Left ventricle myocardium inferior (tissue), 1 donor: Measurements from ENCODE around the gene ATP5ME. TPM values are rescaled to one million over a fixed set of nuclear protein-coding genes. Genes with fewer than 3 reads are reported as not detected.

ENCODE experiments used
- DNase-seq: peaks from one replicate; pipeline ENCODE4 v3.0.0-alpha.2; 2020
- H3K27ac ChIP-seq: fragments of 200-600 bp; replicated peaks from 2 replicates; pipeline ENCODE4 v1.8.0; 2021
- H3K27me3 ChIP-seq: fragments of 200-600 bp; 2 replicates; pipeline ENCODE4 v1.8.0; 2021; ENCODE audit warnings: low read depth
- H3K36me3 ChIP-seq: fragments of 200-600 bp; 2 replicates; pipeline ENCODE4 v1.8.0; 2021
- H3K4me1 ChIP-seq: fragments of 200-600 bp; 2 replicates; pipeline ENCODE4 v1.8.0; 2021
- H3K4me3 ChIP-seq: fragments of 200-600 bp; 2 replicates; pipeline ENCODE4 v1.8.0; 2021; ENCODE audit warnings: mild to moderate bottlenecking, moderate library complexity
- H3K9me3 ChIP-seq: fragments of 200-600 bp; replicated peaks from 2 replicates; pipeline ENCODE4 v1.8.0; 2021
- intact Hi-C: fragments of 100-400 bp; cut with micrococcal nuclease; formaldehyde crosslinking; loops from one replicate; pipeline ENCODE4 v1.11.0; 2022
- total RNA-seq: library from RNA; stranded (reverse); fragmentation: NEBNext Ultra II Directional; extraction: Animal tissue kit (Norgen Biotek cat#: 25700); gene quantifications from one replicate; pipeline ENCODE4 v1.2.1, GENCODE V29; 2021
- TF ChIP-seq, protein P1 (sequence below): fragments of 200-600 bp; IDR thresholded peaks from 2 replicates; pipeline ENCODE4 v1.8.0; 2021; ENCODE audit warnings: antibody characterized with exemption, mild to moderate bottlenecking, borderline replicate concordance
- donor health status: DM: no; HTN: yes; CAD: no; lungs with severe emphysema.

ATP5ME gene
- total RNA-seq, 1 donor from 2014 or later = 914 TPM

DNA sequence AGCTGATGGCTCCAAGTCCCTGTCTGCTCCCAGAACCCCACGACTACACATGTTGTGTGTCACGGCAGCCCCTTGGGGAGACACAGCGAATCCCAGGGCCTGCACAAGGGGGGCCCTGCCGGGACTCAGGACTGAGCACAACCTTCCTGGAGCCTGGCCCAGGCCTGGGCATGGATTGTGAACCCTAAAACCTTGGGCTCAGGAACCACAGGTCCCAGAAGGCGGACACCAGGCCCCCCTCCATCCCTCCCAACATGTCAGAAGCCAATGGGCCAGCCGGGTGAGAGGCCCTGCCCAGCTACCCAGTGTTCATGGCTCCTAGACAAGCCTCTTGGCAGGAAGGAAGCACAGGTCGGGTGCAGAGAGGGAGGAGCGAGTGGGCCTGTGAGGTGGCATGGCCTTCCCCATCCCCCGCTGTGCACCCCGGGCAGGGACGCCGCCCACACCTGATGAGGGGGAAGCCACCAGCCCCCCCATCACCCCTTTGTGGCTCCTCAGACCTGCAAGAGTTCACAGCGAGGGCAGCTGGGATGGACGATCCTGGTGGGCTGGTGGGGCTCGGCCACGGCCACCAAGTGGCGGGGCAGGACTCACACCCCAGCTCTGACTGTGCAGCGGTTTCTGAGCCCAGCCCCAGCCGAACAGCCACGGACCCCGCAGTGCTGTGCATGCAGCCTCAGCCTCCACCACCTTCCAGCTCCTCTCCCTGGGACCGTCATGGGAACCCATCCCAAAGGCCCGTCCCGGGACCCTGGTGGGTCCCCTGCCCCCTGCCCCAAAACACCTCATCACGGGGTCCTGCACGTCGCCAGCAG, 45.0 kb downstream of the ATP5ME start:
- no peak overlapping the region for H3K27ac ChIP-seq
- no peak for DNase-seq
- intact Hi-C loops = no loop called here
- peaks cover 65% of the 10 kb centered on the region for H3K27me3 ChIP-seq
- TF ChIP-seq, protein P1, sequence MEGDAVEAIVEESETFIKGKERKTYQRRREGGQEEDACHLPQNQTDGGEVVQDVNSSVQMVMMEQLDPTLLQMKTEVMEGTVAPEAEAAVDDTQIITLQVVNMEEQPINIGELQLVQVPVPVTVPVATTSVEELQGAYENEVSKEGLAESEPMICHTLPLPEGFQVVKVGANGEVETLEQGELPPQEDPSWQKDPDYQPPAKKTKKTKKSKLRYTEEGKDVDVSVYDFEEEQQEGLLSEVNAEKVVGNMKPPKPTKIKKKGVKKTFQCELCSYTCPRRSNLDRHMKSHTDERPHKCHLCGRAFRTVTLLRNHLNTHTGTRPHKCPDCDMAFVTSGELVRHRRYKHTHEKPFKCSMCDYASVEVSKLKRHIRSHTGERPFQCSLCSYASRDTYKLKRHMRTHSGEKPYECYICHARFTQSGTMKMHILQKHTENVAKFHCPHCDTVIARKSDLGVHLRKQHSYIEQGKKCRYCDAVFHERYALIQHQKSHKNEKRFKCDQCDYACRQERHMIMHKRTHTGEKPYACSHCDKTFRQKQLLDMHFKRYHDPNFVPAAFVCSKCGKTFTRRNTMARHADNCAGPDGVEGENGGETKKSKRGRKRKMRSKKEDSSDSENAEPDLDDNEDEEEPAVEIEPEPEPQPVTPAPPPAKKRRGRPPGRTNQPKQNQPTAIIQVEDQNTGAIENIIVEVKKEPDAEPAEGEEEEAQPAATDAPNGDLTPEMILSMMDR = no peak
- peaks cover 12% of the 10 kb centered on the region for H3K9me3 ChIP-seq
- H3K36me3 ChIP-seq = no peaks in the 10 kb centered on the region
- H3K4me1 ChIP-seq = no peaks in the 10 kb centered on the region
- H3K4me3 ChIP-seq = no peak overlapping the region

DNA sequence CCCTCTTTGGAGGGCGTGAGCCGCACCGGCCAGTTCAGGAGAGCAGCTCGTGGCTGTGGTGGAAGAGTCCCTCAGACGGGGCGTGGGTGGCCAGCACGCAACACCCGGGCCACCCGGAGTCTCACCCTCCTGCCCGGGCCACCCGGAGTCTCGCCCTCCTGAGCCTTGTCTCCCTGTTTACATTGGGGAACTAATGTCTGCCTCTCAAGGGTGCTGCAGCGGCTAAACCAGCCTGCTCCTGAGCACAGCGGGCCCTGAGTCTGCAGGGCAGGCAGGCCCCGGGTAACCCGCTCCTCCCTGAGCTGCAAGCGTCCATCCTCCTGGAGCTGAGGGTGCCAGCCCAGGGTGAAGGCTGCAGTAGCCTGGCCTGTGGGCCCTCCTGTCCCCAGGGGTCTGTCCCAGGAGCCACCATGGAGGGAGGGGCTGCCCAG, 45.8 kb downstream of the ATP5ME start:
- Histone ChIP-seq H3K4me3 (no peak overlapping the region), H3K27ac (no peak overlapping the region), H3K36me3 (no peaks in the 10 kb centered on the region), H3K9me3 (peaks cover 12% of the 10 kb centered on the region), H3K4me1 (no peaks in the 10 kb centered on the region), H3K27me3 (peaks cover 67% of the 10 kb centered on the region)
- TF ChIP-seq, protein P1 = no peak
- no peak for DNase-seq
- intact Hi-C loops = no loop called here

DNA sequence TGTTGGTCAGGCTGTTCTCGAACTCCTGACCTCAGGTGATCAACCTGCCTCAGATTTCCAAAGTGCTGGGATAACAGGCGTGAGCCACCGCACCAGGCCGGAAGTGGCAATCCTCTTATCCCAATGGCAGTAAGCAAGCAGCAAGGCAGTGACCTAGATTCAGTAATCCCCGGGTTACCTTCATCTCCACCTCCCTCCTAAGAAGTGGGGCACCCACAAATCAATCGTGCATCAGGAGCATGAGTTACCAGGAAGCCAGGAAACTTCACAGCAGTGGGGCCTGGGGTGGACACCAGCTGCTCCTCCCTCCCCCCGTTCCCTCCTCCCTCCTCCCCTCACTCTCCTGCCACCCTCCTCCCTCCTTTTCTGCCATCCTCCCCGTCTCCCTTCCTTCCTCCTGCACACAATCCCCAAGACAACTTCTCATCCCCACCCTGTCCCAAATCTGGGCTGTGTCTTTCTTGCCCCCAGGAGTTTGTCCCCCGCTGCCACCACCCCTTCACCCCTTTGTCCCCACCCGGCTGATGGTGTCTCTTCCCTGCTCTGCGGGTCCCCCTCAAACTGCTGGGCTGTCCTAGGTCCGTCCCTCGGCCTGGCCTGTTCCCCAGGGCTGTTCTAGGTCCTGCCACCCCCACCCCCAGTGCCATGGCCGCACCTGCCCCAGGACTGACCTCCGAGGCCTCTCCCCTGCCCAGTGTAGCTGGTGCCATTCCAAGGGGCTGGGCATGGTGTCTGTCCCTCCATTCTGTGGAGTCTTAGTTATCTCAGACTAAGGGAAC, 46.5 kb downstream of the ATP5ME start:
- H3K27ac ChIP-seq = no peak overlapping the region
- H3K27me3 ChIP-seq = peaks cover 70% of the 10 kb centered on the region
- DNase-seq = peak; percentile 5
- H3K9me3 ChIP-seq = peaks cover 6% of the 10 kb centered on the region
- no peak overlapping the region for H3K4me3 ChIP-seq
- no peaks in the 10 kb centered on the region for H3K4me1 ChIP-seq
- no peaks in the 10 kb centered on the region for H3K36me3 ChIP-seq
- intact Hi-C loops = no loop called here
- TF ChIP-seq, protein P1 = no peak

DNA sequence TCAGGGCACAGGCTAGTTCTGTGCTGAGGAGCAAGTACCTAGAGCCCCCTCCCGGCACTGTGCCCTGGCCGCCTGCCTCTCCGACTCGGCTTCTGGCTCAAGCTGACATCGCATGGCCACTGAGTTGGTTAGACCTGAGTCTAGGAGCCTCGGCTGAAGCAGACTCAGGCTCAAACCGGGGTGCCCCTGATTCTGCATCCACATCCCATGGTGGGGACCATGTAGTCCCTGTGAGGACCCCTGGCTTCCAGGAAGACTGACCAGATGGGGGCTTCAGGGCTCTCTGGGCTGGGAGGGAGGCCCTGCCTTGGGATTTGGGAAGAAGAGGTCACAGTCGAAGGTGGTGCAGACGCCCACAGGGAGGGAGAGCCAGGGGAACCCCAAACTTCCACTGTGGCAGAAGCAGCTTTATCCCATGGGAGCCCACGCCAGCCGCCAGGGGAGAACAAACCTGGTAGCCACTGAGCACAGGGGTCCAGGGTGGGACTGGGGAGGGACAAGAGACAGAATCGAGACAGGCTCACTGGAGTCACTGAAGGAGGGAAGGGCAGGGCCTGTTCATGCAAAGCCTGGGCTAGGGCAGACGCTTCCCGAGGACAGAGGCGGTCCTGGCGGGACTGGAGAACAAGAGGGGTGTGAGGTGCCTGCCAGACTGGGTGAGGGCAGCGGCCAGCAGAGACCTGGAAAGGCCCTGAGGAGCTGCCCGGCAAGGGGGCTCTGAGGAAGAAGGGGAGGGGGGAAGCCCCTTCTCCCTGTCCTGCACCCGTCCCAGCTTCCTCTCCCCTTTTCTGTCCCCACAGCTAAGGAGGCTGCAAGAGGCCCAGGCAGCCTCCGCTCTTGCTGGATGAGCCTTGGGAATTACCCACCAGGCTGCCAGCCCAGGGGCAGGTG, 47.6 kb downstream of the ATP5ME start:
- peak; percentile 3 for DNase-seq
- peaks cover 72% of the 10 kb centered on the region for H3K27me3 ChIP-seq
- TF ChIP-seq, protein P1 = no peak
- intact Hi-C loops = no loop called here
- H3K4me3 ChIP-seq = no peak overlapping the region
- no peaks in the 10 kb centered on the region for H3K4me1 ChIP-seq
- H3K27ac ChIP-seq = no peak overlapping the region
- no peaks in the 10 kb centered on the region for H3K9me3 ChIP-seq
- no peaks in the 10 kb centered on the region for H3K36me3 ChIP-seq

DNA sequence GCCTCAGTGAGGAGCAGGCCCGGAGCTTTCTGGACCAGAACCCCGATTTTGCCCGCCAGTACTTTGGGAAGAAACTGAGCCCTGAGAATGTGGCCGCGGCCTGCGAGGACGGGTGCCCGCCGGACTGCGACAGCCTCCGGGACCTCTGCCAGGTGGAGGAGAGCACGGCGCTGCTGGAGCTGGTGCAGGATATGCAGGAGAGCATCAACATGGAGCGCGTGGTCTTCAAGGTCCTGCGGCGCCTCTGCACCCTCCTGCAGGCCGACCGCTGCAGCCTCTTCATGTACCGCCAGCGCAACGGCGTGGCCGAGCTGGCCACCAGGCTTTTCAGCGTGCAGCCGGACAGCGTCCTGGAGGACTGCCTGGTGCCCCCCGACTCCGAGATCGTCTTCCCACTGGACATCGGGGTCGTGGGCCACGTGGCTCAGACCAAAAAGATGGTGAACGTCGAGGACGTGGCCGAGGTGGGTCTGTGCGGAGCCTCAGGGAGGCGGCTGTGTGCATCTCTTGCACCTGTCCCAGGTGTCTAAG, 48.4 kb downstream of the ATP5ME start:
- Histone ChIP-seq H3K36me3 (no peaks in the 10 kb centered on the region), H3K4me3 (no peak overlapping the region), H3K27ac (no peak overlapping the region), H3K9me3 (no peaks in the 10 kb centered on the region), H3K27me3 (peaks cover 79% of the 10 kb centered on the region), H3K4me1 (no peaks in the 10 kb centered on the region)
- DNase-seq = peak; percentile 12
- intact Hi-C loops = no loop called here
- TF ChIP-seq, protein P1 = no peak
